Fibroblast of pulmonary artery (primary cell): Measurements from ENCODE around the gene IFRD2.
"Not testable (repeated sequence)": the region's sequence is repeated elsewhere in the genome, so short reads cannot be mapped to it uniquely, and the experiment has no call there.

ENCODE experiments used
- DNase-seq: peaks from one replicate; pipeline ENCODE4 v3.0.0-alpha.2; 2010; ENCODE audit warnings: low read depth
- H3K4me3 ChIP-seq: replicated peaks from 2 replicates; pipeline ENCODE4 v1.5.1; 2011; ENCODE audit warnings: low read depth, mild to moderate bottlenecking, control low read depth, low read length, moderate library complexity
- CTCF ChIP-seq: IDR thresholded peaks from 2 replicates; pipeline ENCODE4 v1.5.1; 2011; ENCODE audit warnings: mild to moderate bottlenecking, control low read depth, low read length, inconsistent platforms; ENCODE audit errors: missing control alignments

IFRD2 gene

DNA sequence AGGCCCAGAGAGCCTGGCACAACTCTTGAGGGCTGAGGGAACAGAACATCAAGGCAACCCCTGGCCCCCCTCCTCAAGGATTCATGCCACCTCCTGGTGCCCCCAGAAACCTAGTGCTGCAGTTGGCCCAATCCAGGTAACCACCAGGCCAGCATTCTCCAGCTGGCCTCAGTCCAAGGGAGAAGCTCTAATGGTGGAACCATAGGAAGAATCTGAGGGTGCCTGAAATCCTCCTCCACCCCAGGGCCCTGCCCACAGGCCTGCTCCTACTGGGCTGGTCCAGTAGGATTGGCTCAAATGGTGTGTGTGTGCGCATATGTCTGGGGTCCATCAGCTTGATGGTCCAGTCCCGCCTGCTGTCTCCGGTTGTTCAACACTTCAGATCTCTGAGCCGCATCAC lies 22.6 kb upstream of the IFRD2 start:
- no peak for DNase-seq
- no peak overlapping the region for H3K4me3 ChIP-seq
- TF ChIP-seq CTCF = no peak

GRCh38 chr3:50314342-50314741 lies 22.1 kb upstream of the IFRD2 start:
- DNase-seq = no peak
- no peak for TF ChIP-seq CTCF
- H3K4me3 ChIP-seq = no peak overlapping the region

DNA sequence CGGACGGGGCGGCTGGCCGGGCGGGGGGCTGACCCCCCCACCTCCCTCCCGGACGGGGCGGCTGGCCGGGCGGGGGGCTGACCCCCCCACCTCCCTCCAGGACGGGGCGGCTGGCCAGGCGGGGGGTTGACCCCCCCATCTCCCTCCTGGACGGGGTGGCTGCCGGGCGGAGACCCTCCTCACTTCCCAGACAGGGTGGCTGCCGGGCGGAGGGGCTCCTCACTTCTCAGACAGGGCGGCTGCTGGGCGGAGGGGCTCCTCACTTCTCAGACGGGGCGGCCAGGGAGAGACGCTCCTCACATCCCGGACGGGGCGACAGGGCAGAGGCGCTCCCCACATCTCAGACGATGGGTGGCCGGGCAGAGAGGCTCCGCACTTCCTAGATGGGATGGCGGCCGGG lies 19.8 kb upstream of the IFRD2 start:
- not testable (repeated sequence) for H3K4me3 ChIP-seq, DNase-seq

DNA sequence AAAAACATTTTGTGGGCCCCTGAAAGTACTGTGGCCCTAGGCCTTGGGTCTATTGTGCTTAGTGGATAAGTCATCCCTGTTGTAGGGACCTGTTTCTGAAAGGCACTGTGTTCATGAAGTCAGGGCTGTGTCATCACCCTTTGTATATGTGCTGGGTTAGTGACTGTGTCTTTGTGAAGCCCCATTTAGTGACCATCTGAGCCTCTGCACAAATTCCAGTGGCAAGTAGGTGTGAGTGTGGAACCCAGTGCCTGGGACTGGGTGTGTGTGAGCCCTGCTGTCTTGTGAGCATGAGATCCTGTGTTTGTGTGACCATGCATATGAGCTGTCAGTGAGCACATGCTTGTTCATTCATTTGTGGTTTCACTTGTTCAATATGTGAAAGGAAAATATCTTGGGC lies 12.4 kb upstream of the IFRD2 start:
- DNase-seq = no peak
- no peak for TF ChIP-seq CTCF
- no peak overlapping the region for H3K4me3 ChIP-seq

- peak; percentile 5 for TF ChIP-seq CTCF
- DNase-seq = peak; percentile 33
Measured at GRCh38 chr3:50303013-50303815, 11.0 kb upstream of the IFRD2 start, which contains the start of gene HYAL1. Gene HYAL1 (minus strand): TSS chr3:50303574. CDS start chr3:50302956, 618 bp downstream.

DNA sequence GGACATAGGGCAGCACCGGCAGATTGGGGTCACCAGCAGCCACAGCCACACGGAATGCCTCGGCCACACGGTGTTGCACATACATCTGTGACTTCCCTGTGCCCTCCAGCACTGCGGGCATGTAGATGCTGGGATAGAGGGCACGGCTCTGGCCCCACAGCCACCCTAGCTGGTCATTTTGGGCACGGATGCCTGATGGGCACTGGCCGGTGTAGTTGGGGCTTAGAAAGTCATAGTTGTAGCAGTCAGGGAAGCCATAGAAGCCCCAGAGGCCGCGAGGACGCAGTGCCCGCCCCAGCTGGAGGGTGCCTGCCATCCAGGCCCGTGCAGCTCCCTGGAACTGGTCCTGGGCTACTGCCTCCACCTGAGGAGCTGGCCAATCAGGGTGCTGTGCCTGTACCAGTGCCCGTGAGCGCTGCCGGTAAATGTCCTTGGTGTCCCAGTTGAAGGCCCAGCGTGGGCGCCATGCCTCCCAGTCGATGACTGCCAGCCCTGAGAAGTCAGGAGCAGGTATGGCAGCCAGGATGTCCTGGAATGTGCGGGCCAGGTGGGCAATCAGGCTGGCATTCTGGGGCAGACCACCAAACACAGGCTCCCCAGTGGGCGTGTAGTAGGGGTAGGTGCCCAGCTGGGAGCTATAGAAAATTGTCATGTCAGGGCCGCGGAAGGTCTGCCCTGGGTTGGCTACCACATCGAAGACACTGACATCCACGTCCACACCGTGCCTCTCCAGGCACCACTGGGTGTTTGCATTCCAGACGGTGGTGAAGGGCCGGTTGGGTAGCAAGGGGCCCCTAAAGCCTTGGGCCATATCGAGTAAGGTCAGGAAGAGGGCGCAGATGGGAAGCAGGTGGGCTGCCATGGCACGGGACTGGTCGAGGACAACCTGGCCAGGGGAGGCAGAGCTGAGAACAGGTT lies 10.1 kb upstream of the IFRD2 start:
- no peak for DNase-seq
- TF ChIP-seq CTCF = no peak
- H3K4me3 ChIP-seq = no peak overlapping the region

More at GRCh38 chr3:50303013-50303815, 11.0 kb upstream of the IFRD2 start, which contains the start of gene HYAL1:
- H3K4me3 ChIP-seq = peak within 1 kb of the TSS; percentile 10

DNA sequence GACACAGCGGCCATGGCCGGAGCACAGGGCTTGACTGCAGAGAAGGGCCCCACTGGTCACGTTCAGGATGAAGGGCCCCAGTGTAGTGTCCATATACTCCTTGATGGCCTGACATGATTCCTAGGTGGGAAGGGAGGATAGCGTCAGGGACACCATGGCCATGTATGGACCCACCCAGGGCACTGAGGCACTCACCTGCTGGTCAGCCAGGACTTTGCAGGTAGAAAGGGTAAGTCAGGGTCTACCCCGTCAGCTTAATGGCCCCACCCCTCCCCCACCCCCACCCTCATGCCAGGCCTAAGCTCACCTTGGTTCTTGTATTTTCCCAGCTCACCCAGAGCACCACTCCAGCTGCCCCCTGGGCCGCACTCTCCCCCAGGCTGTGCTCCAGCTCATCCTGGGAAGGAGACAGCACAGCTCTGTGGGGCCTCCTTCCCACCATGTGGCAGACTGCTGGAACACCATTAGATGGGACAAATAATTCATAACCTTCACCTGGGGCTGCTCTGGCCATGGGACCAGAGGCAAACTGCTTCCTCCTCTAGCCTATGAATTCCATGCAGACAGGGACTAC lies 8.5 kb upstream of the IFRD2 start:
- H3K4me3 ChIP-seq = no peak overlapping the region
- no peak for DNase-seq
- no peak for TF ChIP-seq CTCF
